OCI-LY1 (cell line): ENCODE results near the gene TSPYL4.

ENCODE experiments used
- H2AFZ ChIP-seq: fragments of 200-600 bp; sonication (generic), shearing (Covaris generic); 2 replicates; pipeline ENCODE4 v1.6.0; 2014; ENCODE audit warnings: antibody characterized with exemption, mild to moderate bottlenecking, low read length
- H3F3A ChIP-seq: fragments of 200-600 bp; sonication (generic), shearing (Covaris generic); 2 replicates; pipeline ENCODE4 v1.6.0; 2014; ENCODE audit warnings: mild to moderate bottlenecking, antibody characterized with exemption, low read length, moderate library complexity; ENCODE audit not compliant: insufficient read depth
- H3K27ac ChIP-seq: fragments of 200-600 bp; sonication (generic); 2 replicates; pipeline ENCODE4 v1.5.1; 2014; ENCODE audit warnings: low read length, mixed run types, mild to moderate bottlenecking, low read depth; ENCODE audit not compliant: poor library complexity, severe bottlenecking
- H3K27me3 ChIP-seq: fragments of 200-600 bp; sonication (generic); 2 replicates; pipeline ENCODE4 v1.6.0; 2014; ENCODE audit warnings: antibody characterized with exemption, mild to moderate bottlenecking, low read length, moderate library complexity; ENCODE audit not compliant: insufficient read depth
- H3K36me3 ChIP-seq: fragments of 200-600 bp; sonication (generic); 2 replicates; pipeline ENCODE4 v1.6.1; 2014; ENCODE audit warnings: mild to moderate bottlenecking, antibody characterized with exemption, low read length, moderate library complexity, mixed read lengths; ENCODE audit not compliant: insufficient read depth
- H3K4me1 ChIP-seq: fragments of 200-600 bp; sonication (generic); 2 replicates; pipeline ENCODE4 v1.5.1; 2014; ENCODE audit warnings: mild to moderate bottlenecking, low read length, moderate library complexity; ENCODE audit not compliant: insufficient read depth, severe bottlenecking
- H3K4me2 ChIP-seq: fragments of 200-600 bp; sonication (generic), shearing (Covaris generic); 2 replicates; pipeline ENCODE4 v1.6.1; 2014; ENCODE audit warnings: low read length
- H3K4me3 ChIP-seq: fragments of 200-600 bp; sonication (generic); 2 replicates; pipeline ENCODE4 v1.5.1; 2014; ENCODE audit warnings: low read length, low read depth, mild to moderate bottlenecking, mixed read lengths; ENCODE audit not compliant: poor library complexity, severe bottlenecking
- H3K79me2 ChIP-seq: fragments of 200-600 bp; shearing (Covaris generic); 2 replicates; pipeline ENCODE4 v1.6.1; 2016; ENCODE audit warnings: mixed run types, low read length, mixed read lengths; ENCODE audit not compliant: insufficient read depth
- H3K9ac ChIP-seq: fragments of 200-600 bp; sonication (generic), shearing (Covaris generic); 2 replicates; pipeline ENCODE4 v1.6.1; 2014; ENCODE audit warnings: mild to moderate bottlenecking, low read length, mixed read lengths
- H3K9me2 ChIP-seq: fragments of 200-600 bp; sonication (generic), shearing (Covaris generic); 2 replicates; pipeline ENCODE4 v1.6.1; 2014; ENCODE audit warnings: low read depth, mild to moderate bottlenecking, low read length, mixed read lengths
- H3K9me3 ChIP-seq: fragments of 200-600 bp; shearing (Covaris generic); 2 replicates; pipeline ENCODE4 v1.6.1; 2014; ENCODE audit warnings: low read length, mixed read lengths
- H4K20me1 ChIP-seq: fragments of 200-600 bp; sonication (generic), shearing (Covaris generic); 2 replicates; pipeline ENCODE4 v1.6.0; 2016; ENCODE audit warnings: mild to moderate bottlenecking, low read length; ENCODE audit not compliant: insufficient read depth
- CTCF ChIP-seq: fragments of 200-600 bp; sonication (generic), shearing (Covaris generic); IDR thresholded peaks from 2 replicates; pipeline ENCODE4 v1.5.1; 2017; ENCODE audit warnings: mild to moderate bottlenecking, antibody characterized with exemption, low read length, moderate library complexity, mixed read lengths
- EZH2 ChIP-seq: fragments of 200-600 bp; sonication (generic), shearing (Covaris generic); IDR thresholded peaks from 2 replicates; pipeline ENCODE4 v1.8.0; 2017; ENCODE audit warnings: borderline replicate concordance, mixed run types, mild to moderate bottlenecking, antibody characterized with exemption, low read length, moderate library complexity, mixed read lengths

Gene TSPYL4

GRCh38 chr6:116267836-116268588, 14.1 kb upstream of the TSPYL4 start:
- no peaks in the 10 kb centered on the region for H4K20me1 ChIP-seq

GRCh38 chr6:116266803-116267202, 12.9 kb upstream of the TSPYL4 start:
- H3K9me3 ChIP-seq, result no peaks in the 10 kb centered on the region
- no peak overlapping the region for H3K4me3 ChIP-seq
- H3F3A ChIP-seq, result no peaks in the 10 kb centered on the region
- no peak overlapping the region for H3K4me2 ChIP-seq
- no peaks in the 10 kb centered on the region for H3K27me3 ChIP-seq
- no peak overlapping the region for H3K27ac ChIP-seq
- no peaks in the 10 kb centered on the region for H3K9me2 ChIP-seq
- no peaks in the 10 kb centered on the region for H3K4me1 ChIP-seq
- TF ChIP-seq EZH2 (no peak), CTCF (no peak)
- H3K36me3 ChIP-seq, result no peaks in the 10 kb centered on the region
- H3K9ac ChIP-seq, result no peak overlapping the region
- no peak overlapping the region for H2AFZ ChIP-seq
- H4K20me1 ChIP-seq, result no peaks in the 10 kb centered on the region
- H3K79me2 ChIP-seq, result no peaks in the 10 kb centered on the region

More at GRCh38 chr6:116267836-116268588, 14.1 kb upstream of the TSPYL4 start:
- Histone ChIP-seq H3K4me2 (no peak overlapping the region), H3K79me2 (no peaks in the 10 kb centered on the region), H3K9me3 (no peaks in the 10 kb centered on the region), H3K4me1 (no peaks in the 10 kb centered on the region), H3F3A (no peaks in the 10 kb centered on the region), H3K4me3 (no peak overlapping the region), H2AFZ (no peak overlapping the region), H3K9me2 (no peaks in the 10 kb centered on the region), H3K9ac (no peak overlapping the region), H3K27ac (no peak overlapping the region), H3K36me3 (peaks cover under 1% of the 10 kb centered on the region; the same call in 1 of the 2 replicates), H3K27me3 (no peaks in the 10 kb centered on the region)
- TF ChIP-seq EZH2 (no peak), CTCF (no peak)

GRCh38 chr6:116265041-116265829, 11.4 kb upstream of the TSPYL4 start:
- Histone ChIP-seq H3F3A (no peaks in the 10 kb centered on the region), H3K4me1 (no peaks in the 10 kb centered on the region), H2AFZ (no peak overlapping the region), H3K27me3 (no peaks in the 10 kb centered on the region), H3K79me2 (no peaks in the 10 kb centered on the region), H3K9ac (no peak overlapping the region), H3K4me3 (no peak overlapping the region), H3K36me3 (no peaks in the 10 kb centered on the region), H3K9me3 (no peaks in the 10 kb centered on the region), H3K4me2 (no peak overlapping the region), H4K20me1 (no peaks in the 10 kb centered on the region), H3K27ac (no peak overlapping the region), H3K9me2 (no peaks in the 10 kb centered on the region)
- TF ChIP-seq CTCF, result no peak
- TF ChIP-seq EZH2, result no peak
